ENCODE measurements around the gene MPST. TPM values are rescaled to one million over a fixed set of nuclear protein-coding genes. Genes with fewer than 3 reads are reported as not detected.
A peak's percentile ranks its signal among the peaks of the same experiment; 100 is the strongest.

MPST gene
- total RNA-seq, 4 donors from 2014 or later: 99.0 to 171 (median 143) TPM

GRCh38 chr22:37051391-37052385 lies 32.1 kb downstream of the MPST start, which contains the start of gene KCTD17:
Gene KCTD17 (plus strand): TSS chr22:37051742. CDS start chr22:37051761, 19 bp downstream.
- WGBS: 10% methylated on average over 16 of the region's 89 CpGs
- Histone ChIP-seq H3K4me1 (peaks cover 38% of the 10 kb centered on the region), H3K27me3 (no peaks in the 10 kb centered on the region), H3K4me3 (peak within 1 kb of the TSS; percentile 60), H3K9me3 (no peaks in the 10 kb centered on the region), H3K27ac (no peak within 1 kb of the TSS), H3K36me3 (peaks cover 9% of the 10 kb centered on the region)
- peak in 1 of 2 donors; percentile 69 for DNase-seq (ENCODE audit: low spot score in 2 of 2)
- TF ChIP-seq CTCF (IDR thresholded peaks at IDR 0.05) (no peak), POLR2AphosphoS5 (IDR thresholded peaks at IDR 0.05) (no peak), EP300 (IDR thresholded peaks at IDR 0.05) (no peak)

GRCh38 chr22:37052386-37053309 lies 33.1 kb downstream of the MPST start:
- peak overlapping the region; percentile 21 for H3K27ac ChIP-seq
- peaks cover 38% of the 10 kb centered on the region for H3K4me1 ChIP-seq
- TF ChIP-seq EP300 (IDR thresholded peaks at IDR 0.05): no peak
- no peak for TF ChIP-seq CTCF (IDR thresholded peaks at IDR 0.05)
- no peak for TF ChIP-seq POLR2A (IDR thresholded peaks at IDR 0.05)
- TF ChIP-seq POLR2AphosphoS5 (IDR thresholded peaks at IDR 0.05): no peak
- H3K4me3 ChIP-seq: peak overlapping the region; percentile 60
- H3K27me3 ChIP-seq: no peaks in the 10 kb centered on the region
- H3K9me3 ChIP-seq: no peaks in the 10 kb centered on the region
- no peak for DNase-seq (ENCODE audit: low spot score in 2 of 2)
- H3K36me3 ChIP-seq: peaks cover 17% of the 10 kb centered on the region
- 85% methylated on average over 22 of the region's 25 CpGs for WGBS

- no peak for TF ChIP-seq POLR2A (IDR thresholded peaks at IDR 0.05)
- TF ChIP-seq CTCF (IDR thresholded peaks at IDR 0.05): no peak
- no peak for TF ChIP-seq POLR2AphosphoS5 (IDR thresholded peaks at IDR 0.05)
- no peak for TF ChIP-seq EP300 (IDR thresholded peaks at IDR 0.05)
- no peaks in the 10 kb centered on the region for H3K27me3 ChIP-seq
- DNase-seq (ENCODE audit: low spot score in 2 of 2): no peak
- H3K4me3 ChIP-seq: no peak overlapping the region
- peak overlapping the region; percentile 21 for H3K27ac ChIP-seq
- H3K9me3 ChIP-seq: no peaks in the 10 kb centered on the region
- H3K4me1 ChIP-seq: peaks cover 38% of the 10 kb centered on the region
- peaks cover 26% of the 10 kb centered on the region for H3K36me3 ChIP-seq
- WGBS: 40% methylated on average over 8 of the region's 16 CpGs
These were observed 33.9 kb downstream of the MPST start for GRCh38 chr22:37053310-37054055.

- Histone ChIP-seq H3K4me1 (peaks cover 38% of the 10 kb centered on the region), H3K4me3 (no peak overlapping the region), H3K27ac (no peak overlapping the region), H3K27me3 (no peaks in the 10 kb centered on the region), H3K36me3 (peaks cover 31% of the 10 kb centered on the region), H3K9me3 (no peaks in the 10 kb centered on the region)
- 58% methylated on average over 3 of the region's 8 CpGs for whole genome bisulfite sequencing
- TF ChIP-seq EP300 (IDR thresholded peaks at IDR 0.05): no peak
- TF ChIP-seq POLR2AphosphoS5 (IDR thresholded peaks at IDR 0.05): no peak
- no peak for TF ChIP-seq CTCF (IDR thresholded peaks at IDR 0.05)
- TF ChIP-seq POLR2A (IDR thresholded peaks at IDR 0.05): no peak
- no peak for DNase-seq (ENCODE audit: low spot score in 2 of 2)
These were observed 34.5 kb downstream of the MPST start for GRCh38 chr22:37054056-37054395.

Data from suprapubic skin (tissue), 4 donors.